Activated naive CD8-positive, alpha-beta T cell treated with anti-CD3 and anti-CD28 coated beads, Interleukin-2, amount 50 U/mL, for 24 hours (primary cell): Measurements from ENCODE around the gene KIF26B.

Source experiments
- ATAC-seq: fragments of 150-1000 bp; cut with Tn5 transposase; one replicate; pipeline ENCODE4 v1.10.0; 2021
- DNase-seq: peaks from one replicate; pipeline ENCODE4 v3.0.0; 2021
- H3K27ac Mint-ChIP-seq: one replicate; pipeline ENCODE4 v1.8.0; 2021; ENCODE audit warnings: mild to moderate bottlenecking, mixed read lengths
- H3K27me3 Mint-ChIP-seq: one replicate; pipeline ENCODE4 v1.8.0; 2021; ENCODE audit warnings: mixed read lengths
- H3K36me3 Mint-ChIP-seq: one replicate; pipeline ENCODE4 v1.8.0; 2021; ENCODE audit warnings: low read depth, mixed read lengths
- H3K4me1 Mint-ChIP-seq: one replicate; pipeline ENCODE4 v1.8.0; 2021; ENCODE audit warnings: mixed read lengths
- H3K4me3 Mint-ChIP-seq: one replicate; pipeline ENCODE4 v1.8.0; 2021; ENCODE audit warnings: mild to moderate bottlenecking, moderate library complexity, mixed read lengths
- H3K9me3 Mint-ChIP-seq: one replicate; pipeline ENCODE4 v1.8.0; 2021; ENCODE audit warnings: mixed read lengths

The KIF26B gene

DNA sequence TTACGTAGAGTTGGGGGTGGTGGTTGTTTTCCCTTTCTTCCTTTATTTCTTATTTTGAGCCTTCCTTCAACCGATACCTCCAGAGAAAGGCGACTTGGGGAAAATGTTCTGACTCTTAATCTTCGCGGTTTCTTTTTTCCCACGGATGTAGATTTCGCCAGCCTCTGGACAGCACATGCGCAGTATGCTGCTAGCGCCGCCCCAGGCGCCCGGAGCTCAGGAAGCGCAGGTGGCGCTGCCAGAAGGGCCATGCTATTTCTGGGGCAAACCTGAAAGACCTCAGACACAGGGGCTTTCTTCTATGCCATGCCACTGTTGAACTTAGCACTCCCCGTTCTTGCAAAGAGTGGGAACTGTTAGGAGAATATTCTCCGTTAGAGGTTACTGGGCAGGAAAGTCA lies 392.1 kb downstream of the KIF26B start:
- Mint-ChIP-seq H3K4me1 (no peaks in the 10 kb centered on the region), H3K36me3 (no peaks in the 10 kb centered on the region), H3K27ac (no peak overlapping the region), H3K27me3 (peaks cover 2% of the 10 kb centered on the region), H3K9me3 (no peaks in the 10 kb centered on the region), H3K4me3 (no peak overlapping the region)
- no peak for ATAC-seq
- no peak for DNase-seq

DNA sequence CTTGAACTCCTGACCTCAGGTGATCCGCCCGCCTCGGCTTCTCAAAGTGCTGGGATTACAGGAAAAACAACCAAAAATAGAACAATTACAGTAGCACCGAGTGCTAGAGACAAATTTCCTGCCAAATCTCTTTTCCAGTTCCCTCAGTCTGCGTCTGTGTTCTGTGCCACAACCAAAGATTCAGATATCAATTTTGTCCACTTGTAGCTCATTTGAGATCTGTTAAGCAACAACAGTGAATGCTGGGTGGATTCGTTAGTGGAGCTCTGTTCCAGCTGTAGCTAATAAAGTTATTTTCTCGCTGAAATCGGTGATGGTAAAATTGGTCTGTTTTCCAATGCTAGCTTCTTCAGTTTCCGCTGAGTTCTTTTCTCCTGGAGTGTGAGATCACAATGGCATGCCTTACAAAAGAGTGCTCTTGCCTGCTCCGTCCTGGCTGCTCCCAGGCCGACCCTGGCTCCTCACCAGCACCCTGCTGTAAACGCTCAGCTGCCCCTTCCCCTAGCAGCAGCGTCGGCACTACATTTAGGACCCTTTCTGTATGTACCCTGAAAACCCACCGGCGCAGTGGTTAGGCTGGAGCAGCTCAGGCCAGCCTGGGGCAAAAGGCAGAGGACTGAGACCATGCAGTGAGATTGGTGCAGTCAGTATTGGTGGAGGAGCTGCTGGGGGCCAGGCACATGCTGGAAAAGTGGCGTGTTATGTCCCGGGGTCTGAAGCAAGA lies 395.4 kb downstream of the KIF26B start:
- no peak for ATAC-seq
- DNase-seq: no peak
- no peaks in the 10 kb centered on the region for H3K4me1 Mint-ChIP-seq
- H3K27ac Mint-ChIP-seq: no peak overlapping the region
- no peaks in the 10 kb centered on the region for H3K9me3 Mint-ChIP-seq
- no peaks in the 10 kb centered on the region for H3K36me3 Mint-ChIP-seq
- H3K4me3 Mint-ChIP-seq: no peak overlapping the region
- peaks cover 2% of the 10 kb centered on the region for H3K27me3 Mint-ChIP-seq

DNA sequence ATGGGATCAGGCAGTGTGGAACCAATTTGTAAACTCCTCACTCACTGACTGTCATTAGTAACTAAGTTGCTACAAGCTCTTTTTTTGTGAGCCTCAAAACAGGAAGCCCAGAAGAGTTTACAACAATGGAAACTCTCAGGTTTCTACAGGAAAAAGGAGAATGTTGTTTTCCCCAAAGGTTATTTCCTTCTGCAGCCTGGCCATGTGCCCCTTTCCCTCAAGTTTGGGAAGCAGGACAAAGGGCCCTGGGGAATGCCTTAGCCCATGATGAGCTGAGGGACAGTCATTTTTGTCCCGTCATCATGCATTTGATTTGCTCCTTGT lies 395.9 kb downstream of the KIF26B start:
- Mint-ChIP-seq H3K27me3 (peaks cover 2% of the 10 kb centered on the region), H3K27ac (no peak overlapping the region), H3K9me3 (no peaks in the 10 kb centered on the region), H3K36me3 (no peaks in the 10 kb centered on the region), H3K4me3 (no peak overlapping the region), H3K4me1 (no peaks in the 10 kb centered on the region)
- ATAC-seq: no peak
- no peak for DNase-seq

DNA sequence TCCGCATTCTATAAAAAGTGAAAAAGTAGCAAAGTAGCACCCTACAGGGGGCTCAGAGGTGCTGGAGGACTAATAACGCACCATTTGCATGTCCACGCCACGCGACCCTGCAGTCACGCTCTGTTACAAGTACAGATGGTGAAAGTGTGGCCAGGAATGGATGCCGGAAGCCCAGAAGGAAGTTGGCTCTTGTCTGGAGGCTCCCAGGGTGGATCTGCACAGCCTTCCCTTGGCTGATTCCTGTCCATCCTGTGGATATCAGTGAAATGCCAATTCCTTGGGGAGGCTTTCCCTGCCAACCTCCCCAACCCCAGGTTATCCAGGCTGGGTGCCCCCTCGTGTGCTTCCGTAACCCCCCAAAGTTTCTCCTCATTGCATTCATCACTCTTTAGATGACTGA lies 396.8 kb downstream of the KIF26B start:
- no peaks in the 10 kb centered on the region for H3K9me3 Mint-ChIP-seq
- no peaks in the 10 kb centered on the region for H3K4me1 Mint-ChIP-seq
- H3K4me3 Mint-ChIP-seq: no peak overlapping the region
- ATAC-seq (no peak), DNase-seq (no peak)
- no peaks in the 10 kb centered on the region for H3K36me3 Mint-ChIP-seq
- H3K27me3 Mint-ChIP-seq: peaks cover 2% of the 10 kb centered on the region
- H3K27ac Mint-ChIP-seq: no peak overlapping the region

DNA sequence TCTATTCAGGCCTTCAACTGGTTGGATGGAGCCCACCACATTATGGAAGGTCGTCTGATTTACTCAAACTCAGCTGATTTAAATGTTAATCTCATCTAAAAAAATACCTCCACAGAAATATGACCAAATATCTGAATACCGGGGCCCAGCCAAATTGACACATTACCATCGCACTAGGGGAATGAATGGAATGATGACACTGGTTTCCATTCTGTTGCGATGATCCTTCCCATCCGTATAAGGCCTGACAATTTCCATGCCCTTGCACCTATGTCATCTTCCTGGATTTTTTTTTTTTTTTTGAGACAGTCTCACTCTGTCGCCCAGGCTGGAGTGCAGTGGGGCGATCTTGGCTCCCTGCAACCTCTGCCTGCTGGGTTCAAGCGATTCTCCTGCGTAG lies 397.5 kb downstream of the KIF26B start:
- Mint-ChIP-seq H3K9me3 (no peaks in the 10 kb centered on the region), H3K27ac (no peak overlapping the region), H3K36me3 (no peaks in the 10 kb centered on the region), H3K27me3 (peaks cover 2% of the 10 kb centered on the region), H3K4me1 (no peaks in the 10 kb centered on the region), H3K4me3 (no peak overlapping the region)
- no peak for ATAC-seq
- DNase-seq: no peak

DNA sequence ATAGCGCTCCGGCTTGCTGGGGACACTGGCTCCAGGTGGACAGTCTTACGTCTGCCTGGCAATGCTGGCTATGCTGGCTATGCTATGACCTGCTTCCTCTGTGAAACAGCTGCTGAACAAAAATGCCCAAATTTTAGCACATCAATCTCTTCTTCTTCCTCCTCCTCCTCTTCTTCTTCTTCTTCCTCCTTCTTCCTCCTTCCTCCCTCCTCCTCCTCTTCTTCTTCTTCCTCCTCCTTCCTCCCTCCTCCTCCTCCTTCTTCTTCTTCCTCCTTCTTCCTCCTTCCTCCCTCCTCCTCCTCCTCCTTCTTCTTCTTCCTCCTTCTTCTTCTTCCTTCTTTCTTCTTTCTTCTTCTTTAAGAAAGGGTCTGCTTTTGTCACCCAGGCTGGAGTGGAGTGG lies 401.3 kb downstream of the KIF26B start:
- no peak overlapping the region for H3K27ac Mint-ChIP-seq
- no peak for ATAC-seq
- no peak overlapping the region for H3K4me3 Mint-ChIP-seq
- no peaks in the 10 kb centered on the region for H3K9me3 Mint-ChIP-seq
- no peak for DNase-seq
- H3K27me3 Mint-ChIP-seq: peaks cover 5% of the 10 kb centered on the region
- H3K4me1 Mint-ChIP-seq: no peaks in the 10 kb centered on the region
- H3K36me3 Mint-ChIP-seq: no peaks in the 10 kb centered on the region

DNA sequence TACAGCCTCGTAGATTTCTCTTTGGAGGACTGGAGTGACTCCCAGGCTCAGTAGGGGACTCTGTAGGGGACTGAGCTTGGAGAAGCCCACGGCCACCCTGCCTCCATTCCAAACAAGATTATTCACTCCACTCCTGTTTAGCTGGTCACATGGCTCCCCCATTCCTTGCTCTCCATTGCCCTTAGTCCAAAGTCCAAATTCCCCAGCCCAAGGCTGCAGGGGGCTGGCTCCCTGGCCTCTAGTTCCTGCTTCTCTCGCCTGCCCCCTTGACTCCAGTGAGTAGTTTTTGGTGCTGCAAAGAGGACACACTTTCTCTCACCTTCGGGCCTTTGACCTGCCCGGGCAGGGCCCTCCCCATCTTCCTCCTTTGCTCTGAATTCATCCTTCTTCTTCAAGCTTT lies 403.3 kb downstream of the KIF26B start:
- Mint-ChIP-seq H3K4me1 (no peaks in the 10 kb centered on the region), H3K4me3 (no peak overlapping the region), H3K36me3 (no peaks in the 10 kb centered on the region), H3K27ac (no peak overlapping the region), H3K9me3 (no peaks in the 10 kb centered on the region), H3K27me3 (peaks cover 3% of the 10 kb centered on the region)
- ATAC-seq: no peak
- no peak for DNase-seq

DNA sequence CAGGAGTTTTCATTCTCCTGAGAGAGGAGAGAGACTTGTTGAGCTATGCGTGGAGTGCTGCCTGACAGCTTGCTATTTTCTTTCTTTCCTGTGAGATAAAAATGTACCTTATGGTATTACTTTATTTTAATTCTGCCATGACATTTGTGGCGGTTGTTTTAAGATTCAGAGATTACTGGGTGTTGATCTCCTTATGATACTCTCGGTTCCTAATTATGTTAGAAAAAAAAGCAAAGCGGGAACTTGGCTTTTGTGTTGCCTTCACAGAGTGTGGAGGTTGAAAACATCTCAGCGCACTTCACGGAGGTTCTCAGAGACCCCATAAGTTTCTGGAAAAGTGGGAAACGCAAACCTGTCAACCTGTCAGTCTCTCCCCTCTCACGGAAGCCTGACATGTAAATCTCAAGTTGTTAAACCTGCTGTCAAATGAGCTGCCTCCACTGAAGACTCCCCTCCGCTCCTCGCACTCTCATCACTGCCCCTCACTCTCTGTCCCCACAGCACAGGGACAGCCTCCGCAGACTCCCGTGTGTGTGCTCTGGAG lies 405.6 kb downstream of the KIF26B start:
- Mint-ChIP-seq H3K27me3 (peaks cover 3% of the 10 kb centered on the region), H3K27ac (no peak overlapping the region), H3K4me1 (no peaks in the 10 kb centered on the region), H3K36me3 (no peaks in the 10 kb centered on the region), H3K4me3 (no peak overlapping the region), H3K9me3 (no peaks in the 10 kb centered on the region)
- no peak for ATAC-seq
- DNase-seq: no peak

DNA sequence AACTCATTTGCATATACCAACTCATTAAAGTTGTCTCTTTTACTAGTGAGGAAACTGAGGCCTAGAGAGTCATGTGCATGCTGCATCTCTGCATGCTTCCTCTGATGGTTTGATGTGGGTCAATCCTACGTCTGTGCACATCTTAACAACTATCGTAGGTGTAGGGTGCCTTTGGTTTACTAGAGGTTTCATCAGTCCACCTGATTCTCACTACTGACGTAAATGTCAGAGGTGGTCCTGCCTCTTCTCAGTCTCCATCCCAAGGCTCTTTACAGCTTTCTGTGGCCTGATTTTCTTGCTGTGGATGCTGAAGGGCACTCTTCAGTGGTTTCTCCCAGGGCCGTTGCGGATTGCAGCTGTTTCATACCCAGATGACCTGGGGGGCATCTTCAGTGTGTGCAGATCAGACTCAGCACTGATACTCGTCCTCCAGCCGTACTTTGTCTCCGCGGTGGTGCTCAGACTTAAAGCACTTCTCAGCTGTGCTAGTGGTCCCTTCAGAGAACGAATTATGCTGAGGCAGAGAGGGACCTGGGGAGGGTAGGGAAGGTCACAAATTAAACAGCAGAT lies 407.0 kb downstream of the KIF26B start:
- Mint-ChIP-seq H3K27me3 (peaks cover 3% of the 10 kb centered on the region), H3K9me3 (no peaks in the 10 kb centered on the region), H3K27ac (no peak overlapping the region), H3K4me1 (no peaks in the 10 kb centered on the region), H3K4me3 (no peak overlapping the region), H3K36me3 (no peaks in the 10 kb centered on the region)
- DNase-seq (no peak), ATAC-seq (no peak)

DNA sequence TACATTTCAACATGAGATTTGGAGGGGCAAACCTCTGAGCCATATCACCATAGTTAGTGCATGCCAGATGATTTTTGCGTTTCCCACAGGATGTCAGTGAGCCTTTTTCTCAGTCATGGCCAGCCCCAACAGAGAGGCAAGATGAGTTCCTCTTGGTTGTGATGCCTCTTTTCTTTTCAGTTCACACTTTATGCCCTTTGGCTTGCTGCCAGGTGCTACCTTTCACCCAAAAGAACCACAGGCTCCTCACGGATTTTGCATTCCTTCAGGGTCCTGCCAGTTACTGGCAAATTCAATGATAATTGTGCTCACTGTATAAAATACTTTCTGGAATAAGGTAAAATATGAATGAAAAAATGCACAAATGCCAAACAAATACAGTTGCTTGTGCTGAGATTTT lies 411.3 kb downstream of the KIF26B start:
- Mint-ChIP-seq H3K27ac (no peak overlapping the region), H3K4me3 (no peak overlapping the region), H3K9me3 (no peaks in the 10 kb centered on the region)

DNA sequence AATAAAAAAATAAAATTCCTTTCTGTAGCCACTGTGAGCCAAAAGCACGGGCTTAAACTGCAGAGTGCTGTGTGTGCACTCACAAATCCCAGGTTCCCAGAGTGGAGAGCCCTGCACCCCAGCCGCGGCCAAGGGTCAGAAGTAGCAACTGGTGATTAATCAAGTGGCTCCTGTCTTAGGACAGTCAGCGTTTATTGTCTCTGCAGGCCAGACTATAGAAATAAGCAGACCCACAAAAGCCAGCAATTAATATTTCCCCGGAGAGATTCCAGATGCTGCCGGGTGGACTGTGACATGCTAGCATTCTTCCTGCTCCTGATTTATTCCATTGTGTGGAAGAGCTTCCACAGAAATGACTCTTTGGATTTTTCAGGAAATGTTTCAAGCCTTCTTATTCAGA lies 412.2 kb downstream of the KIF26B start:
- ATAC-seq: no peak
- Mint-ChIP-seq H3K9me3 (no peaks in the 10 kb centered on the region), H3K4me1 (no peaks in the 10 kb centered on the region)

More for the DNA sequence above, 411.3 kb downstream of the KIF26B start:
- Mint-ChIP-seq H3K27me3 (no peaks in the 10 kb centered on the region), H3K4me1 (no peaks in the 10 kb centered on the region), H3K36me3 (no peaks in the 10 kb centered on the region)
- DNase-seq (no peak), ATAC-seq (no peak)

DNA sequence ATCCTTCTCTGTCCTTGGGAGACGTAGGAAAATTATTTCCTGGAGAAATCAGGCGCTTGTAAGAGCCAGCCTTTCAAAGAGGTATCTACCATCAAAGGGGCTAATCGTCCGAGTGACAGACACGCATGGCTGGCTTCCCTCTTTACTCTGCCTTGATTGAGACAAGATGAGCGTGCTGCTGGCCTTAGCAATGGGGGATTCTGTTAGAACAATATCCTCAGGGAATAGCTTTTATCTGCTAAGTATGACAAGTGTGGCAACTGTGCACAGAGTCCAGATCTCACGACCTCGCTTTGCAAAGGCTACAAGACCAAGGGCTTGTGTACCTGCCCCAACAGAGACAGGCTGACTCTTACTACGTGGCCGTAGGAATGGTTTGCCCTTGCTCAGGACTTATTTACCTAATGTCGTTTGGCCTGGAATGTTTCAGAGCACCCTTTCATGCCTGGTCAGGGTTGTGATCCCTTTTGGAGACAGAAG lies 417.1 kb downstream of the KIF26B start:
- DNase-seq: no peak
- Mint-ChIP-seq H3K27me3 (no peaks in the 10 kb centered on the region), H3K4me1 (no peaks in the 10 kb centered on the region), H3K4me3 (no peak overlapping the region), H3K36me3 (no peaks in the 10 kb centered on the region), H3K27ac (no peak overlapping the region), H3K9me3 (no peaks in the 10 kb centered on the region)
- ATAC-seq: no peak

More for the DNA sequence above, 412.2 kb downstream of the KIF26B start:
- no peak overlapping the region for H3K4me3 Mint-ChIP-seq
- no peaks in the 10 kb centered on the region for H3K36me3 Mint-ChIP-seq
- no peaks in the 10 kb centered on the region for H3K27me3 Mint-ChIP-seq
- no peak for DNase-seq
- H3K27ac Mint-ChIP-seq: no peak overlapping the region

DNA sequence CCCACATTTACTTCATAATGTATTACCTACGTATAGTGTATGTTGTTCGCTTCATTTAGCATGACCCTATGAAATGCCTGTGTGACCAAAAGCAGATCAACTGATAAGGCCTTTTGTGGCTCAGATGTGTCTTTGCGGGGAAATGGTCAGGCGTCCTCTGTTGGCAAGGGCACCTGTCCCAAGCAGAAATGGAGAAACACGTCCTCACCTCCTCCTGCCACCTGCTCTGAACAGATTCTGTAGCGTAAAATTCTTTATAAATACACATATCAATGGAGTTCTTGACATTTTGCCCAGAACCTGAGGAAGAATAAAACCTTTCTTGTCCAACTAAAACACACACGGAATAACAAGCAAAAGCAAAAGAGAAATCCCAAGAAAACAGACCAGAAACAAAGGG lies 417.9 kb downstream of the KIF26B start:
- H3K9me3 Mint-ChIP-seq: no peaks in the 10 kb centered on the region
- no peaks in the 10 kb centered on the region for H3K36me3 Mint-ChIP-seq
- no peak overlapping the region for H3K27ac Mint-ChIP-seq
- DNase-seq: no peak
- no peak for ATAC-seq
- H3K27me3 Mint-ChIP-seq: no peaks in the 10 kb centered on the region
- H3K4me1 Mint-ChIP-seq: no peaks in the 10 kb centered on the region
- no peak overlapping the region for H3K4me3 Mint-ChIP-seq

DNA sequence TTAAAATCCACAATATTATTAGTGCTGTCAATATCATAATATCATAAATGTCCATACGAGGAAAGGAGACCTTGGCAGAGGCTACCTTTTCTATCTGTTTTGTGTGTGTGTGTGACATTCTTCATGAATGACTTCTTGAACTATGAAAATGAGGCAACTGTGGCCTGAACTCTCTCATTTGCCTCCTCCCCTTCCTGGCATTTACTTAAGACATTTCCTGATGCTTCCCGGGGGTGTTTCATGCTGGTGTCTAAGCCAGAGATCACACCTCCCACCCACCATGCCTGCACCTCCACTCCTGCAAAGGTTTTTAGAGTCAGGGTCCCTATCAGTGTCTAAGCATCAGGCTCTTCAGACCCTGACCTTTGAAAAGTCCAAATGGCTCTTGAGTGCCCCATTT lies 420.9 kb downstream of the KIF26B start:
- Mint-ChIP-seq H3K27me3 (peaks cover 1% of the 10 kb centered on the region), H3K36me3 (no peaks in the 10 kb centered on the region), H3K27ac (no peak overlapping the region), H3K4me3 (no peak overlapping the region), H3K9me3 (no peaks in the 10 kb centered on the region), H3K4me1 (no peaks in the 10 kb centered on the region)
- ATAC-seq (no peak), DNase-seq (no peak)

DNA sequence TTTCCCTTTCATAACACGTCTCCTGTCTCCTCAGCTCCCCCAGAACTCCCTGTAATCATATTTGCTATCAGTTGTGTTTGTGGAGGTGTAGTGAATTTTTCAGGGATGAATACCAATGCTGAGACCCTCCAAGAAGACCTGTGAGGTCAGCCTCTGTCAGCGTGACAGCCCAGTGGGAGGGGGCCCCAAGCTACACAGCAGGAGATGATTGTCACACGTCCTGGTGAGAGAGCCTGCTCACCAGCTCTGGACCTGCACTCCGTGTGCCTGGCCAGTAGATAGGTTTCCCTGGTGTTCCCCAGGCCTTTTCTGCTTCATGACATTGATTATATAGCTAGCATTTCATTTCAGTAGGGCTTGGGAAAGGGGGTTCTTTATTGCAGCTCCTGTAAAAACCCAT lies 421.5 kb downstream of the KIF26B start:
- DNase-seq: no peak
- Mint-ChIP-seq H3K36me3 (no peaks in the 10 kb centered on the region), H3K4me1 (no peaks in the 10 kb centered on the region), H3K4me3 (no peak overlapping the region), H3K27me3 (peaks cover 1% of the 10 kb centered on the region), H3K9me3 (no peaks in the 10 kb centered on the region), H3K27ac (no peak overlapping the region)
- no peak for ATAC-seq
